UCSD-AML1 (cell line): ENCODE measurements around the gene DPP7.
A peak's percentile ranks its signal among the peaks of the same experiment; 100 is the strongest.
"Not testable (repeated sequence)": the region's sequence is repeated elsewhere in the genome, so short reads cannot be mapped to it uniquely, and the experiment has no call there.

Source experiments
- DNase-seq: peaks from one replicate; lab custom pipeline; 2025; ENCODE audit not compliant: unreplicated experiment; lab: John Stamatoyannopoulos, UW

DPP7 gene

GRCh38 chr9:137130176-137130755 lies 15.7 kb upstream of the DPP7 start:
- no peak for DNase-seq

- DNase-seq = peak; percentile 84
Observed at GRCh38 chr9:137129456-137130175, 15.1 kb upstream of the DPP7 start.

DNA sequence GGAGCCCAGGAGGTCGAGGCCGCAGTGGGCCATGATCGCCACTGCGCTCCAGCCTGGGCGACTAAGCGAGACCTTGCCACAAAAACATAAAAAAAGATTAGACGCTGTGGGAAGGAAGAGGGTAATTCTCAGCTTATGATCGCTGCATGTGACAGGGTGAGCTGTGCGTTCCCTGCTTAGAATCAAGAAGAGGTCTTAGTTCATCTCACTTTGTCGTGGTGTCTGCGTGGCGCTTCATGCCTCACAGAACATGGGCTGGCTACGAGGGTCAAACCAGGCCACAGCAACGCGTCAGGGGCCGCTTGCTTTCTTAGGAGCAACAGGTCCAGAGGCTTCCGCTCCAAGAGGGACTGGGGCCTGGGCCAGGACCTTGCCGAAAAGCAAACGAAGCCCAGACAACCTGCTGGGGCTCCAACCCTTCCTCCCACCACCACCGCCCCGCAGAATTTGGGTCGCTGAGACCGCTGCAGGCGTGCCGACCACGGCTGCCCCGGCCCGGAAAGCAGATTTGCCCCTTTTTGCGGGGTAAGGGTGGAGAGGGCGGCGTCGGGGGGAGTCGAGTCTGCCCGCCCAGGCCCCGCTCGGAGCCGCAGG lies 14.4 kb upstream of the DPP7 start:
- DNase-seq = no peak

DNA sequence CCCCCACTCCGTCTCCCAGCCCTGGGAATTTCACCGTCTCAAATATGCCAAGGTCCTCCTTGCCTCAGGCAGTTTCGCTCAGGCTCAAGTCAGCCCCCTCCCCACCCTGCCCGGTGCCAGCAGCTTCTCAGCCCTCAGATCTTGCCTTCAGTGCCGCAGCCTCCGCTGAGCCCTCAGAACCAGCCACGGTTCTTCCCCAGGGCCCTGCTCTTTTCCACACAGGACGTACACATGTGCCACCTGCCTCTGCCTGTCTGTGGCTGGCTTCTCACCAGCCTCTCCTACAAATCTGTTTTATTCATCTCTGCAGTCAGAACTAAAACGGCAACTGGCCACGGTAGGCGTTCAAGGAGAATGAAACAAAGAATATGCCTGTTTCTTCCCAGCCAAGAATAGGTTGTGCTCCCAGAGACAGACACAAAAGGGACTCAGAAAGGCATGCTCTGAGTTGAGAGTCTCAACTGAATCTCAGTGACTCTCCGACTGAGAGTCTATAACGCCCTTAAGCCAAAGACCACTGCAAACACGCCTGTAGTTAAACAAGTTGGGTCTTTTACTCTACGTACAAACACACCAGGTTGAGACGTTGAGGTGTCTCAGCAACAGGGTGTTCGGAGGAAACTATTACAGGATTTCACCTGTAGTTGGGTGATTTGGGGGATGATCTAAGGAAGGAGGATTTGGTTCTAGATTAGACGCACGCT lies 13.8 kb upstream of the DPP7 start:
- no peak for DNase-seq

GRCh38 chr9:137127301-137128157 lies 13.0 kb upstream of the DPP7 start:
- DNase-seq = peak; percentile 52

- no peak for DNase-seq
Observed at GRCh38 chr9:137126786-137127185, 12.3 kb upstream of the DPP7 start.

GRCh38 chr9:137123952-137124462 lies 9.5 kb upstream of the DPP7 start:
- DNase-seq = not testable (repeated sequence)

- no peak for DNase-seq
Observed at GRCh38 chr9:137123468-137123837, 8.9 kb upstream of the DPP7 start.

- DNase-seq = not testable (repeated sequence)
Observed at GRCh38 chr9:137122796-137123467, 8.4 kb upstream of the DPP7 start.

DNA sequence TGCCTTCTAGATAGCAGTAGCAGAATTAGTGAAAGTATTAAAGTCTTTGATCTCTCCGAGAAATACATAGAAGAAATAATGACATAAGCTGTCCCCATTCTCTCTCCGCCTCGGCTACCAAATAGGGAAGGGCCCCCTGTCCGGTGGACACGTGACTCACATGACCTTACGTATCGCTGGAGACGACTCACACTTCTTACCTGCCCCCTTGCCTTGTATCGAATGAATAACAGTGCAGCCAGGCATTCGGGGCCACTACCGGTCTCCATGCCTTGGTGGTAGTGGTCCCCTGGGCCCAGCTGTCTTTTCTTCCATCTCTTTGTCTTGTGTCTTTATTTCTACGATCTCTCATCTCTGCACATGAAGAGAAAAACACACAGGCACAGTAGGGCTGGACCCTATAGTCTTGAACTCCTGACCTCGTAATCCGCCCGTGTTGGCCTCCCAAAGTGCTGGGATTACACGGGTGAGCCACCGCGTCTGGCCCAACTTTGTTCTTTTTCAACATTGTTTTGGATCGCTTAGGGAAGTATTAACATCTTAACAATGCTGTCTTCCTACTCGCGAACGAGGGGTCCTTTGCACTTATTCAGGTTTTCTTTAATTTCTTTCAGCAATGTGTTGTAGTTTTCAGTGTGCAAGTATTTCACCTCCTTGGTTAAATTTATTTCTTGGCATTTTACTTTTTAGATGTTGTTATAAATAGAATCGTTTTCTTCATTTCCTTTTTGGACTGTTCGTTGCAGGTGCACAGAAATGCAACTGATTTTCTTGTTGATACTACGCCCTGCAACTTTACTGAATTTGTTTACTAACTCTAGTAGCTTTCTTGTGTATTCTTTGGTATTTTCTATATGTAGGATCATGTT lies 7.6 kb upstream of the DPP7 start:
- not testable (repeated sequence) for DNase-seq

GRCh38 chr9:137118092-137118603 lies 3.6 kb upstream of the DPP7 start:
- DNase-seq = not testable (repeated sequence)

GRCh38 chr9:137117269-137117731 lies 2.8 kb upstream of the DPP7 start:
- DNase-seq = no peak

- no peak for DNase-seq
Observed at GRCh38 chr9:137116728-137117127, 2.2 kb upstream of the DPP7 start.

- DNase-seq = no peak
Observed at GRCh38 chr9:137116027-137116507, 1.5 kb upstream of the DPP7 start.

- DNase-seq = no peak
Observed at GRCh38 chr9:137115394-137116026, 977 bp upstream of the DPP7 start.

- no peak for DNase-seq
Observed at GRCh38 chr9:137114220-137114612, 317 bp downstream of the DPP7 start.

DNA sequence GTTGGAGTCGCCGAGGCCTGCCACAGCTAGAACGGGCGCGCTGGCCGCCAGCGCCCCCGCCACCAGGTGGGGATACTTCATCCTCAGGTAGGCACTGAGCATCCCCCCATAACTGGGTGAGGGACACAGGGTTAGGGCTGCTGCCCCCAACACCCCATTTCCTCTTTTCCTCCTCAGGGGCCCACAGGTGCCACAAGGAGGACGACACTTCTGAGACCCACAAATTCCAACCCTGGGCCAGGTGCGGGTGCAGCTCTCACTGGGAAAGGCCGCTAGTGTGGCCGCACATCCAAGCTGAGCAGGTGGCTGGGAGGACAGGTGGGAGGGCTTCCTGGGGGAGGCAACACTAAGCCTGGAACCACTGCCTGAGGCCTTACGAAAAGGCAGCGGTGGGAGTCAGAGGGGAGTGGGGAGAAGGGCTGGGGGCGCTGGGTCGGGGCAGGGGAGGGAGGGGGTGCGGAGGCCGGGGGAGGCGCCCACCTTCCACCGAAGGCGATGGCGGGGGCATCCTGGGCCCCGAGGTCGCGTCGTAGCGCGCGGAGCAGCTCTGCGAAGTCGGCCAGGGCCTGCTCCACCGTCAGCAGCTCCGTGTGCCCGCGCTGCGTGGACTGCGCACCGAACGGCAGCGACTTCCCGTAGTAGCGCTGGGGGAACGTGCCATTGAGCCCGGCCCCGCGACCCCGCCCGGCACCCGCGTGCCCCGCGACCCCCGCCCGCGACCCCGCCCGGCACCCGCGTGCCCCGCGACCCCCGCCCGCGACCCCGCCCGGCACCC lies 961 bp downstream of the DPP7 start:
- DNase-seq = no peak
